ENCODE measurements around the gene CLTA. TPM values are rescaled to one million over a fixed set of nuclear protein-coding genes. Genes with fewer than 3 reads are reported as not detected.

Gene CLTA
- total RNA-seq, 1 experiment from 2014 or later: 195 TPM

GRCh38 chr9:36191686-36192085 lies 965 bp downstream of the CLTA start:
- no peak overlapping the region for H2AK5ac ChIP-seq (ENCODE audit: insufficient read length, low read length)
- H3K23me2 ChIP-seq (ENCODE audit: insufficient read length, low read depth, low read length, poor library complexity, severe bottlenecking): peaks cover 10% of the 10 kb centered on the region
- H4K20me1 ChIP-seq (ENCODE audit: control insufficient read depth, insufficient read depth, insufficient read length): no peaks in the 10 kb centered on the region
- peak overlapping the region; percentile 95 for H3K4me2 ChIP-seq (ENCODE audit: insufficient read depth, insufficient read length, low read length)
- H3K27ac ChIP-seq (ENCODE audit: insufficient read length, low read depth, low read length): no peak overlapping the region
- Mint-ChIP-seq H3K4me3 (peak overlapping the region; percentile 94 to 96), H3K9me3 (no peaks in the 10 kb centered on the region), H3K27me3 (ENCODE audit: low read depth) (peaks cover 10% of the 10 kb centered on the region), H3K27ac (peak overlapping the region; percentile 74 to 96 (median 91); a peak in 5 of 7 replicates), H3K4me1 (peaks cover 23 to 26% of the 10 kb centered on the region in 2 experiments), H3K36me3 (ENCODE audit: insufficient read depth in 1 of 3, low read depth in 3 of 3) (peaks cover 6 to 12% (median 11%) of the 10 kb centered on the region in 3 experiments; a peak in 6 of 7 replicates)
- H3K9me3 ChIP-seq (ENCODE audit: control insufficient read depth, low read depth, low read length): no peaks in the 10 kb centered on the region
- no peak for TF ChIP-seq CTCF (conservative IDR thresholded peaks at IDR 0.05)
- H3T11ph ChIP-seq (ENCODE audit: low read length): no peak overlapping the region
- peaks cover 37% of the 10 kb centered on the region for H3K79me2 ChIP-seq (ENCODE audit: insufficient read depth, low read length)
- H3K79me1 ChIP-seq (ENCODE audit: insufficient read depth, low read depth, low read length, poor library complexity, severe bottlenecking): peaks cover 11% of the 10 kb centered on the region
- no peak overlapping the region for H3K14ac ChIP-seq (ENCODE audit: insufficient read depth, low read length)
- peaks cover 6% of the 10 kb centered on the region; the same call in 1 of the 2 replicates for H3K4me1 ChIP-seq (ENCODE audit: insufficient read depth, low read length)
- H2BK12ac ChIP-seq (ENCODE audit: insufficient read length, low read depth, low read length): no peak overlapping the region
- H2BK120ac ChIP-seq (ENCODE audit: low read depth, low read length, poor library complexity, severe bottlenecking): no peak overlapping the region
- H3K56ac ChIP-seq (ENCODE audit: insufficient read length, low read depth, low read length): no peak overlapping the region
- DNase-seq: no peak
- no peak overlapping the region for H3K4ac ChIP-seq (ENCODE audit: low read depth, low read length)
- H3K18ac ChIP-seq (ENCODE audit: insufficient read length, low read depth, low read length): no peak overlapping the region
- no peak overlapping the region for H4K8ac ChIP-seq (replicated peaks; ENCODE audit: insufficient read length, low read depth, low read length)
- no peak overlapping the region for H3K23ac ChIP-seq (ENCODE audit: insufficient read length, low read depth, low read length)
- H3K9ac ChIP-seq (ENCODE audit: extremely low read depth, insufficient read length, low read length): peak overlapping the region; percentile 91
- H4K5ac ChIP-seq (ENCODE audit: insufficient read length, low read depth, low read length): no peak overlapping the region
- no peaks in the 10 kb centered on the region for H3K27me3 ChIP-seq (ENCODE audit: insufficient read depth, low read length)
- no peak overlapping the region for H2BK5ac ChIP-seq (ENCODE audit: insufficient read length, low read length)
- H4K91ac ChIP-seq (ENCODE audit: insufficient read length, low read depth, low read length): no peak overlapping the region
- H2BK15ac ChIP-seq (ENCODE audit: low read depth, low read length): no peak overlapping the region
- H2AFZ ChIP-seq (ENCODE audit: low read length): no peak overlapping the region
- no peak overlapping the region for H2BK20ac ChIP-seq (ENCODE audit: low read depth, low read length, poor library complexity, severe bottlenecking)
- whole genome bisulfite sequencing (ENCODE audit: extremely low coverage, insufficient read length, low lambda C conversion rate): no CpG with 5 or more reads among the region's 7 CpGs

Measured in H9 (cell line).